GM12878 (cell line): ENCODE results near the gene TOX2. TPM values are rescaled to one million over a fixed set of nuclear protein-coding genes. Genes with fewer than 3 reads are reported as not detected.

Experiments used
- ATAC-seq: fragments of 200-7000 bp; cut with Tn5 transposase; 3 replicates; pipeline ENCODE4 v1.9.1; 2020; ENCODE audit warnings: mild to moderate bottlenecking, moderate library complexity
- BruUV-seq: library from RNA; stranded (reverse); fragments of 400-500 nt; replicated peaks from 2 replicates; lab custom pipeline; 2021; lab: Mats Ljungman, UMichigan
- CTCF ChIA-PET: fragments of 300-600 bp; sonication (Branson Sonifier 250); formaldehyde crosslinking; extraction: SDS; loops from one replicate; lab custom pipeline; 2021; ENCODE audit warnings: inconsistent platforms; lab: Yijun Ruan, JAX
- POLR2A ChIA-PET: fragments of 350-600 bp; formaldehyde crosslinking; extraction: SDS; loops from one replicate; lab custom pipeline; 2021; ENCODE audit warnings: inconsistent platforms; lab: Charles Lee
- RAD21 ChIA-PET: fragments of 300-600 bp; sonication (Branson Sonifier 250); formaldehyde crosslinking; loops from one replicate; lab custom pipeline; 2023; ENCODE audit warnings: antibody characterized with exemption; ENCODE audit not compliant: unreplicated experiment; lab: Charles Lee
- SMC1A ChIA-PET: fragments of 300-600 bp; sonication (Branson Sonifier 250); formaldehyde crosslinking; loops from one replicate; lab custom pipeline; 2023; ENCODE audit not compliant: unreplicated experiment, uncharacterized antibody; lab: Charles Lee
- DNase-seq: peaks from one replicate; pipeline ENCODE4 v3.0.0-alpha.2; 2011; ENCODE audit warnings: low read depth, low spot score
- FAIRE-seq: peaks from 3 replicates; lab custom pipeline; 2011; peaks lifted over from hg19 to GRCh38; lab: Jason Lieb, UNC
- H2AFZ ChIP-seq: 2 replicates; pipeline ENCODE4 v1.6.0; 2011; ENCODE audit warnings: low read depth, low read length, control low read depth; ENCODE audit not compliant: control insufficient read depth
- H3K27ac ChIP-seq: 2 replicates; pipeline ENCODE4 v1.5.1; 2011; ENCODE audit warnings: control low read depth; ENCODE audit not compliant: control insufficient read depth, insufficient read depth
- H3K27me3 ChIP-seq, 2 experiments: replicated peaks in 1 of 2; 2 replicates each; pipeline versions ENCODE4 v1.6.0 to v1.6.1; 2011; ENCODE audit warnings: low read length in 1 of 2; ENCODE audit not compliant: control insufficient read depth in 2 of 2, insufficient read depth in 2 of 2
- H3K36me3 ChIP-seq, 2 experiments: 2 replicates each; pipeline ENCODE4 v1.5.1; 2011; ENCODE audit warnings: low read length in 1 of 2; ENCODE audit not compliant: control insufficient read depth in 2 of 2, insufficient read depth in 2 of 2
- H3K4me1 ChIP-seq: 2 replicates; pipeline ENCODE4 v1.6.1; 2011; ENCODE audit warnings: mild to moderate bottlenecking, low read length, moderate library complexity, mixed read lengths; ENCODE audit not compliant: control insufficient read depth, insufficient read depth
- H3K4me2 ChIP-seq: 2 replicates; pipeline ENCODE4 v1.6.0; 2011; ENCODE audit warnings: control low read depth; ENCODE audit not compliant: control insufficient read depth, insufficient read depth
- H3K4me3 ChIP-seq: fragments of 200-600 bp; sonication (generic); 2 replicates; pipeline ENCODE4 v1.5.1; 2016
- H3K79me2 ChIP-seq: 2 replicates; pipeline ENCODE4 v1.6.0; 2011; ENCODE audit warnings: low read length; ENCODE audit not compliant: control insufficient read depth, insufficient read depth
- H3K9ac ChIP-seq: 2 replicates; pipeline ENCODE4 v1.8.0; 2011; ENCODE audit warnings: low read length, control low read depth, mixed read lengths; ENCODE audit not compliant: control insufficient read depth, insufficient read depth
- H3K9me3 ChIP-seq: replicated peaks from 3 replicates; pipeline ENCODE4 v1.5.1; 2011; ENCODE audit warnings: mild to moderate bottlenecking, low read length; ENCODE audit not compliant: control insufficient read depth, insufficient read depth
- H4K20me1 ChIP-seq: 2 replicates; pipeline ENCODE4 v1.6.0; 2011; ENCODE audit not compliant: control insufficient read depth, insufficient read depth
- ATF7 ChIP-seq: fragments of 450-650 bp; IDR thresholded peaks from 2 replicates; pipeline ENCODE4 v1.6.1; 2016; ENCODE audit warnings: low read depth, mild to moderate bottlenecking
- BHLHE40 ChIP-seq, 2 experiments: fragments of 450-650 bp in 1 of 2; IDR thresholded peaks; 2 replicates each; pipeline ENCODE4 v1.6.1; 2011 to 2017; ENCODE audit warnings: low read depth in 2 of 2, borderline replicate concordance in 1 of 2, improper control_type of control experiment in 1 of 2, low read length in 1 of 2, mild to moderate bottlenecking in 1 of 2
- CBX5 ChIP-seq: sonication (generic); IDR thresholded peaks from 2 replicates; pipeline ENCODE4 v1.6.1; 2016; ENCODE audit warnings: low read depth, moderate library complexity, mild to moderate bottlenecking, inconsistent platforms
- CEBPB ChIP-seq, 2 experiments: fragments of 150-350 bp in 1 of 2; IDR thresholded peaks; 2 replicates each; pipeline ENCODE4 v1.6.1; 2012 to 2014; ENCODE audit warnings: low read depth in 2 of 2, low read length in 2 of 2, borderline replicate concordance in 1 of 2, inconsistent platforms in 1 of 2
- HDAC6 ChIP-seq: fragments of 200-600 bp; sonication (generic); IDR thresholded peaks from one replicate; pipeline ENCODE4 v1.8.0; 2017; ENCODE audit warnings: antibody characterized with exemption; ENCODE audit not compliant: unreplicated experiment
- IKZF1 ChIP-seq: fragments of 450-650 bp; conservative IDR thresholded peaks from 2 replicates; pipeline ENCODE4 v1.6.1; 2017; ENCODE audit warnings: antibody characterized with exemption, mild to moderate bottlenecking
- JUND ChIP-seq: IDR thresholded peaks from 2 replicates; pipeline ENCODE4 v1.6.1; 2012; ENCODE audit warnings: low read depth, mild to moderate bottlenecking, low read length, improper control_type of control experiment, moderate library complexity
- SREBF2 ChIP-seq: IDR thresholded peaks from 2 replicates; pipeline ENCODE4 v1.6.1; 2012; ENCODE audit warnings: mild to moderate bottlenecking, low read length
- STAT1 ChIP-seq: fragments of 450-650 bp; conservative IDR thresholded peaks from 2 replicates; pipeline ENCODE4 v1.6.1; 2014; ENCODE audit warnings: antibody characterized with exemption, mild to moderate bottlenecking
- YBX1 ChIP-seq: fragments of 450-650 bp; IDR thresholded peaks from 2 replicates; pipeline ENCODE4 v1.6.1; 2016; ENCODE audit warnings: antibody characterized with exemption
- WGBS: methylation state at CpG from one replicate; pipeline ENCODE4 v1.1.6; 2016; ENCODE audit warnings: low lambda C conversion rate; ENCODE audit not compliant: insufficient replicate concordance, insufficient coverage; ENCODE audit errors: missing lambda C conversion rate; 5-methylcytosine and 5-hydroxymethylcytosine counted together
- in situ Hi-C: fragments of 300-500 bp; cut with MboI; formaldehyde crosslinking; loops from 9 replicates; pipeline ENCODE4 v1.14.3; 2018; ENCODE audit warnings: mixed read lengths
- intact Hi-C: fragments of 100-400 bp; cut with micrococcal nuclease; formaldehyde crosslinking; loops from one replicate; pipeline ENCODE4 v1.14.2; 2022; ENCODE audit not compliant: unreplicated experiment
- polyA plus RNA-seq, 11 experiments: library from polyadenylated mRNA; depleted of rRNA in 4 of 11; unstranded in 6 of 11; stranded (reverse) in 5 of 11; fragments of >200 nt; fragmentation: Nextera tagmentation in 4 of 11; fragmentation: Illumina TruSeq in 1 of 11; extraction: Ambion mirVana in 4 of 11; extraction: Trizol in 1 of 11; gene quantifications; 1 replicate in 1 of 11; 2 replicates in 10 of 11; pipeline versions ENCODE4 v1.2.1 to v1.2.3, GENCODE V29; 2011 to 2016; ENCODE audit warnings: inconsistent platforms in 2 of 11, missing spikeins in 2 of 11, low read depth in 1 of 11
- total RNA-seq, 4 experiments: library from RNA; depleted of rRNA in 3 of 4; stranded (reverse); fragments of >200 nt in 3 of 4; fragmentation: Illumina TruSeq in 1 of 4; extraction: Trizol in 1 of 4; gene quantifications; 2 replicates each; pipeline versions ENCODE4 v1.2.1 to v1.2.3, GENCODE V29; 2013 to 2021

The TOX2 gene
- total and polyA plus RNA-seq, 10 of the 15 experiments (the other 5 are each of a cell fraction or from before 2014, with no cell fraction given): 2.6 to 40.5 (median 7.9) TPM

DNA sequence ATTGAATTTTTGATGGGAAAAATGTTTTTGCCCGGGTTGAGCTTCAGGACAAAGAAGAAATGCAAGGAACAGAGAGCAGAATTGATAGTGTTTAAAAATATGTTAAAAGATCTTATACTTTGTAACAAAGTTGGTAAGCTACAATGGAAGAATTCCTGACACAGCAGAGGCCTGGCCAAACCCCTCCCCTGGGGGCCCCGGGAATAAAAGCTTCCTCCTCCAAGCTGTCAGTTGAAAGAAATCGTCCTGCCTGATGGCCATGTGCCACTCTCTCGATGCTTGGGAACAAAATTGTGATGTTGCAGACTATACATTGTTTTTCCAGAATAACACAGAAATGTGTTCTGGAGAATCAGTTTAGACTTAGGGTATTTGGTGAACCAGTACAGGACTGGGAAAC lies 14.2 kb upstream of the TOX2 start:
- Histone ChIP-seq H2AFZ (no peak overlapping the region), H4K20me1 (no peaks in the 10 kb centered on the region), H3K27me3 (no peaks in the 10 kb centered on the region), H3K4me2 (no peak overlapping the region), H3K79me2 (no peaks in the 10 kb centered on the region), H3K4me1 (no peaks in the 10 kb centered on the region), H3K27ac (no peak overlapping the region), H3K4me3 (no peak overlapping the region), H3K36me3 (no peaks in the 10 kb centered on the region), H3K9ac (no peak overlapping the region), H3K9me3 (no peaks in the 10 kb centered on the region; the same call in 2 of the 3 replicates)
- SMC1A ChIA-PET: interaction anchor here (0.8 to 1.1 kb wide), 3 partner anchors 15 to 149 kb away, joined by 3 to 5 read pairs (median 3); no protein-coding TSS in a partner anchor
- POLR2A ChIA-PET: interaction anchor here (0.7 kb wide), 2 partner anchors 14 to 96 kb away, joined by 9 to 10 read pairs; no protein-coding TSS in a partner anchor
- TF ChIP-seq CEBPB (IDR thresholded peaks at IDR 0.05; ENCODE audit: borderline replicate concordance in 1 of 2, low read depth in 2 of 2, low read length in 2 of 2) (no peak), BHLHE40 (IDR thresholded peaks at IDR 0.05; ENCODE audit: borderline replicate concordance in 1 of 2, low read depth in 2 of 2, low read length in 1 of 2) (no peak), HDAC6 (no peak), JUND (no peak), YBX1 (no peak), SREBF2 (no peak), CBX5 (no peak), IKZF1 (no peak), ATF7 (no peak), STAT1 (no peak)
- CTCF ChIA-PET: interaction anchor here (0.6 to 1.3 kb wide), 2 partner anchors 9 to 128 kb away, joined by 3 read pairs; no protein-coding TSS in a partner anchor
- FAIRE-seq: no peak
- no TSS peak for BruUV-seq
- intact Hi-C loops: no loop called here
- no peak for ATAC-seq
- in situ Hi-C loops: no loop called here
- DNase-seq: no peak
- RAD21 ChIA-PET: interaction anchor here (0.7 kb wide), 2 partner anchors 69 to 166 kb away, joined by 3 to 4 read pairs; no protein-coding TSS in a partner anchor
- 33% methylated on average over 4 of the region's 4 CpGs for WGBS
